K562 (cell line): ENCODE data around the gene SUMO3. TPM values are rescaled to one million over a fixed set of nuclear protein-coding genes. Genes with fewer than 3 reads are reported as not detected.

Experiments
- ARID2 ChIP-seq: fragments of 450-650 bp; IDR thresholded peaks from 2 replicates; pipeline ENCODE4 v1.6.1; 2017; ENCODE audit warnings: antibody characterized with exemption, mild to moderate bottlenecking
- ASH1L ChIP-seq: fragments of 450-650 bp; IDR thresholded peaks from 2 replicates; pipeline ENCODE4 v1.6.1; 2018; ENCODE audit warnings: borderline replicate concordance, mild to moderate bottlenecking, low read depth; ENCODE audit not compliant: partially characterized antibody
- EP300 ChIP-seq: IDR thresholded peaks from 2 replicates; pipeline ENCODE4 v1.6.1; 2012; ENCODE audit warnings: low read length, improper control_type of control experiment
- HNRNPK ChIP-seq: fragments of 200-400 bp; formaldehyde crosslinking; IDR thresholded peaks from one replicate; pipeline ENCODE4 v1.6.1; 2018; ENCODE audit warnings: mild to moderate bottlenecking, low read depth, low read length; ENCODE audit not compliant: poor library complexity, severe bottlenecking
- RBM17 ChIP-seq: fragments of 200-400 bp; formaldehyde crosslinking; IDR thresholded peaks from 2 replicates; pipeline ENCODE4 v1.6.1; 2017; ENCODE audit warnings: low read depth, mild to moderate bottlenecking, low read length, borderline replicate concordance
- SMARCE1 ChIP-seq: fragments of 450-650 bp; IDR thresholded peaks from 2 replicates; pipeline ENCODE4 v1.7.1; 2016; ENCODE audit warnings: mild to moderate bottlenecking
- SRSF9 ChIP-seq: fragments of 200-400 bp; formaldehyde crosslinking; IDR thresholded peaks from 2 replicates; pipeline ENCODE4 v1.6.1; 2017; ENCODE audit warnings: low read depth, low read length, borderline replicate concordance
- TEAD2 ChIP-seq: fragments of 450-650 bp; IDR thresholded peaks from 2 replicates; pipeline ENCODE4 v1.6.1; 2016; ENCODE audit warnings: missing genetic modification characterization, control low read depth, missing compliant biosample characterization
- ZBTB40 ChIP-seq, 2 experiments: fragments of 450-650 bp in 1 of 2; sonication (generic) in 1 of 2; formaldehyde crosslinking in 1 of 2; IDR thresholded peaks; 2 replicates each; pipeline versions ENCODE4 v1.7.1 to v1.9.0; 2016 to 2022; ENCODE audit warnings: inconsistent platforms in 1 of 2, mild to moderate bottlenecking in 1 of 2, missing genetic modification reagents in 1 of 2
- ZC3H4 ChIP-seq: sonication (generic); formaldehyde crosslinking; IDR thresholded peaks from 2 replicates; pipeline ENCODE4 v1.9.0; 2021; ENCODE audit warnings: missing genetic modification reagents, borderline replicate concordance
- polyA plus RNA-seq, 8 experiments: library from polyadenylated mRNA; depleted of rRNA in 4 of 8; stranded (reverse) in 5 of 8; unstranded in 3 of 8; fragments of >200 nt; fragmentation: Nextera tagmentation in 2 of 8; fragmentation: Illumina TruSeq in 1 of 8; extraction: Ambion mirVana in 2 of 8; extraction: Trizol in 1 of 8; gene quantifications; 2 replicates each; pipeline versions ENCODE4 v1.2.1 to v1.2.3, GENCODE V29; 2011 to 2014; ENCODE audit warnings: inconsistent platforms in 1 of 8, missing spikeins in 1 of 8
- total RNA-seq, 7 experiments: library from RNA; depleted of rRNA in 6 of 7; stranded (reverse); fragments of >200 nt in 6 of 7; fragmentation: Illumina TruSeq in 2 of 7; extraction: Trizol in 2 of 7; gene quantifications; 2 replicates each; pipeline versions ENCODE4 v1.2.1 to v1.2.3, GENCODE V29; 2011 to 2021; ENCODE audit warnings: low replicate concordance in 1 of 7
- TF ChIP-seq, protein P1 (sequence below): sonication (generic); formaldehyde crosslinking; IDR thresholded peaks from 2 replicates; pipeline ENCODE4 v1.8.1; 2023; ENCODE audit warnings: mild to moderate bottlenecking, missing genetic modification reagents

Gene SUMO3
- total and polyA plus RNA-seq, 9 of the 15 experiments (the other 6 are each of a cell fraction or from before 2014, with no cell fraction given) = 13.9 to 143 (median 113) TPM

- TF ChIP-seq, protein P1, sequence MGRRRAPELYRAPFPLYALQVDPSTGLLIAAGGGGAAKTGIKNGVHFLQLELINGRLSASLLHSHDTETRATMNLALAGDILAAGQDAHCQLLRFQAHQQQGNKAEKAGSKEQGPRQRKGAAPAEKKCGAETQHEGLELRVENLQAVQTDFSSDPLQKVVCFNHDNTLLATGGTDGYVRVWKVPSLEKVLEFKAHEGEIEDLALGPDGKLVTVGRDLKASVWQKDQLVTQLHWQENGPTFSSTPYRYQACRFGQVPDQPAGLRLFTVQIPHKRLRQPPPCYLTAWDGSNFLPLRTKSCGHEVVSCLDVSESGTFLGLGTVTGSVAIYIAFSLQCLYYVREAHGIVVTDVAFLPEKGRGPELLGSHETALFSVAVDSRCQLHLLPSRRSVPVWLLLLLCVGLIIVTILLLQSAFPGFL (CRISPR knock-in tag) = no peak
- no peak for TF ChIP-seq ZBTB40 (IDR thresholded peaks at IDR 0.05)
- TF ChIP-seq ZBTB40 (CRISPR knock-in tag; IDR thresholded peaks at IDR 0.05) = no peak
- no peak for TF ChIP-seq TEAD2
- TF ChIP-seq EP300 = no peak
- no peak for TF ChIP-seq RBM17
- no peak for TF ChIP-seq HNRNPK
- no peak for TF ChIP-seq SMARCE1
- no peak for TF ChIP-seq SRSF9
- TF ChIP-seq ARID2 = no peak
- no peak for TF ChIP-seq ZC3H4 (CRISPR knock-in tag)
- no peak for TF ChIP-seq ASH1L
Measured at GRCh38 chr21:44760376-44760775, 57.5 kb downstream of the SUMO3 start (continued).
